NCI-H2196 treated with DMSO at 0.1 percent for 48 hours (cell line): Measurements from ENCODE around the gene SPTLC1.

Experiments
- DNase-seq: peaks from one replicate; lab custom pipeline; 2025; ENCODE audit not compliant: unreplicated experiment; lab: John Stamatoyannopoulos, UW

The SPTLC1 gene

GRCh38 chr9:91992461-91993041 is 122.7 kb downstream of the SPTLC1 start:
- no peak for DNase-seq

- no peak for DNase-seq
These were observed 123.4 kb downstream of the SPTLC1 start for GRCh38 chr9:91991721-91992341.

- DNase-seq: no peak
These were observed 129.0 kb downstream of the SPTLC1 start for GRCh38 chr9:91986248-91986647.

GRCh38 chr9:91985692-91986091 is 129.5 kb downstream of the SPTLC1 start:
- DNase-seq: no peak
